HepG2 (cell line): ENCODE results near the gene CD300A. TPM values are rescaled to one million over a fixed set of nuclear protein-coding genes. Genes with fewer than 3 reads are reported as not detected.
A peak's percentile ranks its signal among the peaks of the same experiment; 100 is the strongest.

Experiments
- CBFB ChIP-seq: sonication (generic); formaldehyde crosslinking; IDR thresholded peaks from 2 replicates; pipeline ENCODE4 v1.4.0; 2020; ENCODE audit warnings: missing genetic modification reagents
- CCAR2 ChIP-seq: fragments of 200-400 bp; formaldehyde crosslinking; optimal IDR thresholded peaks from 2 replicates; pipeline ENCODE3; 2018; ENCODE audit warnings: low read depth, mild to moderate bottlenecking, low read length, moderate library complexity
- FOSL2 ChIP-seq: sonication (generic); formaldehyde crosslinking; IDR thresholded peaks from 2 replicates; pipeline ENCODE4 v1.4.0; 2020; ENCODE audit warnings: missing genetic modification reagents
- FOXP1 ChIP-seq, 2 experiments: fragments of 450-650 bp in 1 of 2; IDR thresholded peaks; 2 replicates each; pipeline ENCODE4 v1.6.1; 2017 to 2018; ENCODE audit warnings: antibody characterized with exemption in 1 of 2
- KLF6 ChIP-seq: IDR thresholded peaks from 2 replicates; pipeline ENCODE4 v1.8.0; 2016; ENCODE audit warnings: missing biosample characterization, missing genetic modification reagents
- NBN ChIP-seq: fragments of 450-650 bp; conservative IDR thresholded peaks from 2 replicates; pipeline ENCODE4 v1.6.1; 2017
- NR2F6 ChIP-seq, 2 experiments: IDR thresholded peaks; 2 replicates each; pipeline ENCODE4 v1.6.1; 2016; ENCODE audit warnings: antibody characterized with exemption in 1 of 2, mild to moderate bottlenecking in 1 of 2
- PPARG ChIP-seq: conservative IDR thresholded peaks from 2 replicates; pipeline ENCODE4 v1.6.1; 2016; ENCODE audit warnings: missing biosample characterization, missing genetic modification reagents
- SIX1 ChIP-seq: sonication (generic); formaldehyde crosslinking; IDR thresholded peaks from 2 replicates; pipeline ENCODE4 v1.4.0; 2020; ENCODE audit warnings: missing genetic modification reagents, borderline replicate concordance
- SKI ChIP-seq: fragments of 450-650 bp; IDR thresholded peaks from one replicate; pipeline ENCODE4 v1.6.1; 2018; ENCODE audit warnings: mild to moderate bottlenecking; ENCODE audit not compliant: partially characterized antibody
- SMAD3 ChIP-seq: sonication (generic); formaldehyde crosslinking; IDR thresholded peaks from 2 replicates; pipeline ENCODE4 v1.4.0; 2020; ENCODE audit warnings: missing genetic modification reagents
- STAG1 ChIP-seq: sonication (generic); formaldehyde crosslinking; IDR thresholded peaks from 2 replicates; pipeline ENCODE4 v1.4.0; 2020; ENCODE audit warnings: missing genetic modification reagents
- TAF1 ChIP-seq: sonication (generic); formaldehyde crosslinking; IDR thresholded peaks from 2 replicates; pipeline ENCODE4 v1.4.0; 2020; ENCODE audit warnings: missing genetic modification reagents
- TBX2 ChIP-seq: sonication (generic); formaldehyde crosslinking; IDR thresholded peaks from 2 replicates; pipeline ENCODE4 v1.5.0; 2020; ENCODE audit warnings: missing genetic modification reagents, mild to moderate bottlenecking, borderline replicate concordance
- THAP7 ChIP-seq: sonication (generic); formaldehyde crosslinking; IDR thresholded peaks from 2 replicates; pipeline ENCODE4 v1.8.1; 2023; ENCODE audit warnings: mild to moderate bottlenecking, missing genetic modification reagents
- TOE1 ChIP-seq: sonication (generic); formaldehyde crosslinking; IDR thresholded peaks from 2 replicates; pipeline ENCODE4 v1.4.0; 2020; ENCODE audit warnings: mild to moderate bottlenecking, missing genetic modification reagents
- ZBTB20 ChIP-seq: sonication (generic); formaldehyde crosslinking; IDR thresholded peaks from 2 replicates; pipeline ENCODE4 v1.8.1; 2023; ENCODE audit warnings: missing genetic modification reagents, low read depth, mild to moderate bottlenecking, borderline replicate concordance
- ZBTB25 ChIP-seq: IDR thresholded peaks from 2 replicates; pipeline ENCODE4 v1.6.1; 2018; ENCODE audit warnings: missing genetic modification reagents
- ZGPAT ChIP-seq: IDR thresholded peaks from 2 replicates; pipeline ENCODE4 v1.6.1; 2016; ENCODE audit warnings: mild to moderate bottlenecking
- ZNF225 ChIP-seq: sonication (generic); formaldehyde crosslinking; IDR thresholded peaks from 2 replicates; pipeline ENCODE4 v1.4.0; 2020; ENCODE audit warnings: mild to moderate bottlenecking, missing genetic modification reagents
- ZNF329 ChIP-seq: sonication (generic); formaldehyde crosslinking; IDR thresholded peaks from 2 replicates; pipeline ENCODE4 v1.9.0; 2021; ENCODE audit warnings: low read depth, mild to moderate bottlenecking, missing genetic modification reagents
- ZNF354B ChIP-seq: sonication (generic); formaldehyde crosslinking; IDR thresholded peaks from 2 replicates; pipeline ENCODE4 v1.8.0; 2022; ENCODE audit warnings: mild to moderate bottlenecking, missing genetic modification reagents
- ZNF510 ChIP-seq: sonication (generic); formaldehyde crosslinking; IDR thresholded peaks from 2 replicates; pipeline ENCODE4 v1.4.0; 2020; ENCODE audit warnings: low read depth, mild to moderate bottlenecking, missing genetic modification reagents
- ZNF513 ChIP-seq: sonication (generic); formaldehyde crosslinking; conservative IDR thresholded peaks from 2 replicates; pipeline ENCODE4 v1.5.0; 2020; ENCODE audit warnings: missing genetic modification reagents
- ZNF567 ChIP-seq: sonication (generic); formaldehyde crosslinking; IDR thresholded peaks from 2 replicates; pipeline ENCODE4 v1.8.1; 2023; ENCODE audit warnings: mild to moderate bottlenecking, missing genetic modification reagents, borderline replicate concordance
- ZNF672 ChIP-seq: sonication (generic); formaldehyde crosslinking; IDR thresholded peaks from 2 replicates; pipeline ENCODE4 v1.8.1; 2022; ENCODE audit warnings: missing genetic modification reagents
- ZNF792 ChIP-seq: IDR thresholded peaks from 2 replicates; pipeline ENCODE4 v1.6.1; 2016
- ZSCAN22 ChIP-seq: sonication (generic); formaldehyde crosslinking; IDR thresholded peaks from 2 replicates; pipeline ENCODE4 v1.4.0; 2020; ENCODE audit warnings: mild to moderate bottlenecking, missing genetic modification reagents
- polyA plus RNA-seq, 8 experiments: library from polyadenylated mRNA; depleted of rRNA in 3 of 8; stranded (reverse) in 7 of 8; unstranded in 1 of 8; fragments of >200 nt; fragmentation: Illumina TruSeq in 4 of 8; extraction: Trizol in 4 of 8; gene quantifications; 2 replicates each; pipeline versions ENCODE4 v1.2.1 to v1.2.3, GENCODE V29; 2011 to 2016; ENCODE audit warnings: low read depth in 4 of 8, missing spikeins in 1 of 8, mixed read lengths in 1 of 8; ENCODE audit not compliant: insufficient read depth in 1 of 8
- total RNA-seq, 5 experiments: library from RNA; depleted of rRNA; stranded (reverse); fragments of >200 nt; fragmentation: Illumina TruSeq; extraction: Trizol; gene quantifications; 2 replicates each; pipeline ENCODE4 v1.2.3, GENCODE V29; 2016; ENCODE audit warnings: low read depth in 1 of 5

Gene CD300A
- total and polyA plus RNA-seq, 2 of the 13 experiments (the other 11 are each of a cell fraction or from before 2014, with no cell fraction given), result not detected

- TF ChIP-seq THAP7 (no peak; the same call in 1 of the 2 replicates), PPARG (peak; percentile 31; the same call in 1 of the 2 replicates), SKI (peak; percentile 32), ZNF567 (CRISPR knock-in tag) (0 out of 2 replicates have a peak, but pooled peaks have one; percentile 41), ZGPAT (CRISPR knock-in tag) (peak; percentile 84), ZNF672 (no peak), ZNF354B (CRISPR knock-in tag) (0 out of 2 replicates have a peak, but pooled peaks have one; percentile 82), SMAD3 (CRISPR knock-in tag) (no peak; the same call in 1 of the 2 replicates), TOE1 (CRISPR knock-in tag) (no peak; the same call in 1 of the 2 replicates), TAF1 (CRISPR knock-in tag) (peak; percentile 98), ZBTB20 (CRISPR knock-in tag) (0 out of 2 replicates have a peak, but pooled peaks have one; percentile 46), FOXP1 (IDR thresholded peaks at IDR 0.05) (no peak), FOXP1 (CRISPR knock-in tag; IDR thresholded peaks at IDR 0.05) (peak; percentile 34; the same call in 1 of the 2 replicates), ZNF225 (CRISPR knock-in tag) (no peak), ZNF510 (CRISPR knock-in tag) (no peak), NR2F6 (IDR thresholded peaks at IDR 0.05) (no peak), NR2F6 (CRISPR knock-in tag; IDR thresholded peaks at IDR 0.05) (peak; percentile 67; the same call in 1 of the 2 replicates), ZNF513 (CRISPR knock-in tag) (no peak), ZSCAN22 (no peak), STAG1 (CRISPR knock-in tag) (no peak), NBN (no peak), ZNF329 (peak; percentile 16; the same call in 1 of the 2 replicates), ZBTB25 (CRISPR knock-in tag) (no peak; the same call in 1 of the 2 replicates), KLF6 (CRISPR knock-in tag) (peak; percentile 86; the same call in 1 of the 2 replicates), SIX1 (CRISPR knock-in tag) (peak; percentile 70; the same call in 1 of the 2 replicates), CBFB (CRISPR knock-in tag) (peak; percentile 59; the same call in 1 of the 2 replicates), ZNF792 (peak; percentile 62; the same call in 1 of the 2 replicates), TBX2 (peak; percentile 80), CCAR2 (no peak), FOSL2 (CRISPR knock-in tag) (peak; percentile 59)
Observed at GRCh38 chr17:74427048-74427762, 39.2 kb upstream of the CD300A start (continued).
